ENCODE results near the gene OTOGL. TPM values are rescaled to one million over a fixed set of nuclear protein-coding genes. Genes with fewer than 3 reads are reported as not detected.

The OTOGL gene
- total and polyA plus RNA-seq, 4 donors, result 0.09 to 0.71 (median 0.21) TPM

DNA sequence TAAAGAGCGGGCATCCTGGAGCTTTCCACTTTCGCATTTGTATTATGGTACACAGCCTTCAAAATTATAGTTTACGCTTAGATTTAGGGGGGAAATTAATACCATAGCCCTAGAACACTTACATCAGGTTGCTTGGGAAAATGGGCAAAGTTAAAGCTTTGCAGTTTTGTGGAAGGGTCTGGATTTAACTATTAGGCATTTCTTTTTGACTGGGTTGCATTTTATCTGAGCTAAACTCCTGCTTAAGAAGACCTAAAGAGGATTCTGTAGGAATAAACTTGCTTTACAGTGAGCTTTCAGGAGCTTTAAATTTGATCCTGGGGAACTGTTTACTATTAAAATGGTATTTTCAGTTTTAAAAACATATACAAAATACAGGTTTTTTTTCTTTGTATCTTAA is 301.9 kb downstream of the OTOGL start:
- H3K4me3 ChIP-seq, result no peak overlapping the region
- ATAC-seq (ENCODE audit: insufficient read depth, low FRiP score), result no peak
- DNase-seq, result no peak
- 90 to 93% methylated on average over 3 of the region's 3 CpGs for WGBS, 2 donors
- peaks cover 0 to 3% (median 3%) of the 10 kb centered on the region in 3 donors for H3K27me3 ChIP-seq (ENCODE audit: control insufficient read depth in 3 of 3, insufficient read depth in 3 of 3, low read length in 2 of 3)
- H3K9me3 ChIP-seq (ENCODE audit: control insufficient read depth in 4 of 4, insufficient read depth in 3 of 4, low read length in 3 of 4), result no peaks in the 10 kb centered on the region
- H3K27ac ChIP-seq (ENCODE audit: low read depth in 1 of 2, low read length in 1 of 2), result no peak overlapping the region
- peaks cover 0 to 5% (median 0%) of the 10 kb centered on the region in 5 donors for H3K4me1 ChIP-seq (ENCODE audit: control insufficient read depth in 5 of 5, insufficient read depth in 5 of 5, low read length in 5 of 5)
- no peaks in the 10 kb centered on the region for H3K36me3 ChIP-seq (ENCODE audit: control insufficient read depth in 4 of 4, insufficient read depth in 4 of 4, low read length in 4 of 4)
- TF ChIP-seq, protein P1, sequence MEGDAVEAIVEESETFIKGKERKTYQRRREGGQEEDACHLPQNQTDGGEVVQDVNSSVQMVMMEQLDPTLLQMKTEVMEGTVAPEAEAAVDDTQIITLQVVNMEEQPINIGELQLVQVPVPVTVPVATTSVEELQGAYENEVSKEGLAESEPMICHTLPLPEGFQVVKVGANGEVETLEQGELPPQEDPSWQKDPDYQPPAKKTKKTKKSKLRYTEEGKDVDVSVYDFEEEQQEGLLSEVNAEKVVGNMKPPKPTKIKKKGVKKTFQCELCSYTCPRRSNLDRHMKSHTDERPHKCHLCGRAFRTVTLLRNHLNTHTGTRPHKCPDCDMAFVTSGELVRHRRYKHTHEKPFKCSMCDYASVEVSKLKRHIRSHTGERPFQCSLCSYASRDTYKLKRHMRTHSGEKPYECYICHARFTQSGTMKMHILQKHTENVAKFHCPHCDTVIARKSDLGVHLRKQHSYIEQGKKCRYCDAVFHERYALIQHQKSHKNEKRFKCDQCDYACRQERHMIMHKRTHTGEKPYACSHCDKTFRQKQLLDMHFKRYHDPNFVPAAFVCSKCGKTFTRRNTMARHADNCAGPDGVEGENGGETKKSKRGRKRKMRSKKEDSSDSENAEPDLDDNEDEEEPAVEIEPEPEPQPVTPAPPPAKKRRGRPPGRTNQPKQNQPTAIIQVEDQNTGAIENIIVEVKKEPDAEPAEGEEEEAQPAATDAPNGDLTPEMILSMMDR (IDR thresholded peaks at IDR 0.05; ENCODE audit: control extremely low read depth, extremely low read depth), result no peak
- no peak overlapping the region for H3K9ac ChIP-seq (ENCODE audit: insufficient read depth in 1 of 2, low read length in 2 of 2)

DNA sequence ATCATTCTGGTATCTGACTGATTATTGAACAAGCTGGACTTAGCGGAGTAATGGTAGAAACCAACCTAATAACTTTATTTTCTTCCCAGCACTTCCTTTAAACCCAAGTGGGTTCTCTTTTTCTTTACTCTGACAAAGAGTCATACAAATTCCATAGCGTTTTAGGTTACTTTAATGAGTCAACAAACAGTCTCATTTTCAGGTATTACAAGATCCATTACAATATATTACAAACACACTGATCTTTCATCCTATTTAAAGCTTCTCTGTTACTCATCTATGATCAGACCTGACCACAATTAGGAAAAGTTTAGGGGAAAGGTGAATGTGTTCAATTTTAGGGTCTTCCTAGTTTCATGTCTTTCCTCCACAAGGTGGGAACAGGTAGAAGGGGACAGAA is 305.3 kb downstream of the OTOGL start:
- Histone ChIP-seq H3K9ac (ENCODE audit: insufficient read depth in 1 of 2, low read length in 2 of 2) (no peak overlapping the region), H3K4me3 (no peak overlapping the region), H3K9me3 (ENCODE audit: control insufficient read depth in 4 of 4, insufficient read depth in 3 of 4, low read length in 3 of 4) (no peaks in the 10 kb centered on the region), H3K4me1 (ENCODE audit: control insufficient read depth in 5 of 5, insufficient read depth in 5 of 5, low read length in 5 of 5) (peaks cover 0 to 5% (median 0%) of the 10 kb centered on the region in 5 donors), H3K27ac (ENCODE audit: low read depth in 1 of 2, low read length in 1 of 2) (no peak overlapping the region), H3K36me3 (ENCODE audit: control insufficient read depth in 4 of 4, insufficient read depth in 4 of 4, low read length in 4 of 4) (no peaks in the 10 kb centered on the region), H3K27me3 (ENCODE audit: control insufficient read depth in 3 of 3, insufficient read depth in 3 of 3, low read length in 2 of 3) (peaks cover 0 to 3% (median 0%) of the 10 kb centered on the region in 3 donors)
- WGBS, 2 donors, result 67 to 77% methylated on average over 2 of the region's 2 CpGs
- TF ChIP-seq, protein P1 (IDR thresholded peaks at IDR 0.05; ENCODE audit: control extremely low read depth, extremely low read depth), result no peak
- ATAC-seq (ENCODE audit: insufficient read depth, low FRiP score) (no peak), DNase-seq (no peak)

DNA sequence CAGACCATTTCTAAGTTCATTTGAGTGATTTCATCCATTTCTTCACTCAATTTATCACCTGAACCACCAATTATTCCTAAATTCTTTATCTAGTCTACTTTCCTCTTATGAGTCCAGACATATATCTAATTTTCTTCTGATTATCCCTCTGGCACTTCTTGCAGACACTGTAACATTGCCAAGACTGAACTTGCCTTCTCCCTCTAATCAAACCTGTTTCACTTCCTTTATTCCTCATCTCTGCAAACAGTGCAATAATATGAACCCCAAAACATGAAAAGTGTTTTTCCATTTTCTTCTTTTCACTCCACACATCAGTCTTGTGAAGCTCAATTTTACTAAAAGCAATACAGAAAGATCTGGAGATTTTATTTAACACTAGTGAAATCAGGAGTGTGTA is 306.9 kb downstream of the OTOGL start:
- no peaks in the 10 kb centered on the region for H3K36me3 ChIP-seq (ENCODE audit: control insufficient read depth in 4 of 4, insufficient read depth in 4 of 4, low read length in 4 of 4)
- ATAC-seq (ENCODE audit: insufficient read depth, low FRiP score) (no peak), DNase-seq (no peak)
- H3K4me1 ChIP-seq (ENCODE audit: control insufficient read depth in 5 of 5, insufficient read depth in 5 of 5, low read length in 5 of 5), result no peaks in the 10 kb centered on the region
- H3K9ac ChIP-seq (ENCODE audit: insufficient read depth in 1 of 2, low read length in 2 of 2), result no peak overlapping the region
- TF ChIP-seq, protein P1 (IDR thresholded peaks at IDR 0.05; ENCODE audit: control extremely low read depth, extremely low read depth), result no peak
- no peaks in the 10 kb centered on the region for H3K9me3 ChIP-seq (ENCODE audit: control insufficient read depth in 4 of 4, insufficient read depth in 3 of 4, low read length in 3 of 4)
- H3K4me3 ChIP-seq, result no peak overlapping the region
- no peak overlapping the region for H3K27ac ChIP-seq (ENCODE audit: low read depth in 1 of 2, low read length in 1 of 2)
- H3K27me3 ChIP-seq (ENCODE audit: control insufficient read depth in 3 of 3, insufficient read depth in 3 of 3, low read length in 2 of 3), result peaks cover 0 to 3% (median 0%) of the 10 kb centered on the region in 3 donors

DNA sequence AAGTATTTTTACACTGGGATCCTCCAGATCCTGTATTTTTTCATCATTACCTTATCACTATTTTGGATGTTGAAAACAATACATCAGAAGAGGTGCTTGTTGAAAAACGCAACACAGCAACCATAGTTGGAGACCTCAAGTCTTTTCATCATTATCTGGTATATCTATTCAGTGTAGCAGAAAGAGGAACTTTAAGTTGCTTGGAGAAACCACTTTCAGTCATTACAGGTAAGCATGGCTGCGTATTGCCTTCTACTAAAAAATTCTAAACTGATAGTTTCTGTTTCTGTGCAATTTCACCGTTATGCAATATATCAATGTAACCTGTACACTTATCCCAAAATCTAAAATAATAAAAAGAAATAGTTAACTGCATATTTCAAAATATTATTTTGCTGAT is 312.4 kb downstream of the OTOGL start:
- 35 to 48% methylated on average over 3 of the region's 3 CpGs for WGBS, 2 donors
- DNase-seq (no peak), ATAC-seq (ENCODE audit: insufficient read depth, low FRiP score) (no peak)
- no peak overlapping the region for H3K27ac ChIP-seq (ENCODE audit: low read depth in 1 of 2, low read length in 1 of 2)
- H3K9ac ChIP-seq (ENCODE audit: insufficient read depth in 1 of 2, low read length in 2 of 2), result no peak overlapping the region
- no peaks in the 10 kb centered on the region for H3K36me3 ChIP-seq (ENCODE audit: control insufficient read depth in 4 of 4, insufficient read depth in 4 of 4, low read length in 4 of 4)
- no peaks in the 10 kb centered on the region for H3K27me3 ChIP-seq (ENCODE audit: control insufficient read depth in 3 of 3, insufficient read depth in 3 of 3, low read length in 2 of 3)
- H3K9me3 ChIP-seq (ENCODE audit: control insufficient read depth in 4 of 4, insufficient read depth in 3 of 4, low read length in 3 of 4), result no peaks in the 10 kb centered on the region
- no peaks in the 10 kb centered on the region for H3K4me1 ChIP-seq (ENCODE audit: control insufficient read depth in 5 of 5, insufficient read depth in 5 of 5, low read length in 5 of 5)
- TF ChIP-seq, protein P1 (IDR thresholded peaks at IDR 0.05; ENCODE audit: control extremely low read depth, extremely low read depth), result no peak
- no peak overlapping the region for H3K4me3 ChIP-seq
